ENCODE measurements around the gene HS1BP3. TPM values are rescaled to one million over a fixed set of nuclear protein-coding genes. Genes with fewer than 3 reads are reported as not detected.

Gene HS1BP3
- total and polyA plus RNA-seq, 2 of the 13 experiments (the other 11 are each of a cell fraction or from before 2014, with no cell fraction given), result 15.2 to 22.0 TPM

- TF ChIP-seq HNF4A (CRISPR knock-in tag; IDR thresholded peaks at IDR 0.05), result peak; percentile 65; the same call in 1 of the 2 replicates
- no peak for TF ChIP-seq NFIC (IDR thresholded peaks at IDR 0.05; ENCODE audit: low read length)
- 0 out of 2 replicates have a peak, but pooled peaks have one; percentile 21 for TF ChIP-seq FOSL2 (CRISPR knock-in tag; IDR thresholded peaks at IDR 0.05)
- TF ChIP-seq HMG20A (CRISPR knock-in tag; IDR thresholded peaks at IDR 0.05; ENCODE audit: borderline replicate concordance), result peak; percentile 24; the same call in 1 of the 2 replicates
- no peak for TF ChIP-seq NFKB2 (CRISPR knock-in tag; IDR thresholded peaks at IDR 0.05; ENCODE audit: borderline replicate concordance)
- peak; percentile 34; the same call in 1 of the 2 replicates for TF ChIP-seq ZBTB33 (CRISPR knock-in tag; IDR thresholded peaks at IDR 0.05)
- TF ChIP-seq NR2F6 (IDR thresholded peaks at IDR 0.05), result no peak
- peak; percentile 25; the same call in 1 of the 2 replicates for TF ChIP-seq NR2F6 (CRISPR knock-in tag; IDR thresholded peaks at IDR 0.05)
- no peak for TF ChIP-seq MATR3 (CRISPR knock-in tag; IDR thresholded peaks at IDR 0.05)
- peak; percentile 75 for TF ChIP-seq ZNF768 (CRISPR knock-in tag; IDR thresholded peaks at IDR 0.05)
- no peak for TF ChIP-seq UBTF (CRISPR knock-in tag; IDR thresholded peaks at IDR 0.05)
- TF ChIP-seq TFAP4 (IDR thresholded peaks at IDR 0.05; ENCODE audit: borderline replicate concordance, low read depth), result peak; percentile 84
- TF ChIP-seq SP4 (CRISPR knock-in tag; IDR thresholded peaks at IDR 0.05), result 0 out of 2 replicates have a peak, but pooled peaks have one; percentile 53
- peak; percentile 35; the same call in 1 of the 2 replicates for TF ChIP-seq IRF2 (CRISPR knock-in tag; IDR thresholded peaks at IDR 0.05)
- no peak for TF ChIP-seq ZNF367 (CRISPR knock-in tag; IDR thresholded peaks at IDR 0.05; ENCODE audit: borderline replicate concordance)
- TF ChIP-seq MAZ (IDR thresholded peaks at IDR 0.05; ENCODE audit: borderline replicate concordance, low read depth, low read length), result 0 out of 2 replicates have a peak, but pooled peaks have one; percentile 4
- TF ChIP-seq MAZ (CRISPR knock-in tag; IDR thresholded peaks at IDR 0.05; ENCODE audit: low read depth), result no peak
- TF ChIP-seq GPBP1L1 (CRISPR knock-in tag; IDR thresholded peaks at IDR 0.05), result no peak
- TF ChIP-seq RARA (CRISPR knock-in tag; IDR thresholded peaks at IDR 0.05), result peak; percentile 62
- 0 out of 2 replicates have a peak, but pooled peaks have one; percentile 80 for TF ChIP-seq ZNF547 (CRISPR knock-in tag; IDR thresholded peaks at IDR 0.05)
- peak; percentile 47; the same call in 1 of the 2 replicates for TF ChIP-seq IKZF5 (CRISPR knock-in tag; IDR thresholded peaks at IDR 0.05)
These were observed 35.2 kb downstream of the HS1BP3 start (continued) for GRCh38 chr2:20615466-20616241.

Measured in HepG2 (cell line).